Thyroid gland (tissue), 4 donors: ENCODE measurements around the gene RPS6KL1. TPM values are rescaled to one million over a fixed set of nuclear protein-coding genes. Genes with fewer than 3 reads are reported as not detected.
A peak's percentile ranks its signal among the peaks of the same experiment; 100 is the strongest.

Experiments used
- DNase-seq, 2 donors: peaks; one replicate each; pipeline ENCODE4 v3.0.0-alpha.2; 2019
- H3K27ac ChIP-seq, 3 donors: fragments of 200-600 bp; sonication (generic); 1 replicate in 2 of 3; 2 replicates in 1 of 3; pipeline ENCODE4 v1.5.1; 2016 to 2019; ENCODE audit warnings: mild to moderate bottlenecking in 1 of 3, moderate library complexity in 1 of 3
- H3K27me3 ChIP-seq: fragments of 200-600 bp; sonication (generic); one replicate; pipeline ENCODE4 v1.5.1; 2019
- H3K36me3 ChIP-seq, 2 donors: fragments of 200-600 bp; sonication (generic); one replicate each; pipeline ENCODE4 v1.5.1; 2016 to 2019
- H3K4me1 ChIP-seq, 2 donors: fragments of 200-600 bp; sonication (generic); one replicate each; pipeline ENCODE4 v1.5.1; 2017 to 2019
- H3K4me3 ChIP-seq, 3 donors: fragments of 200-600 bp; sonication (generic); replicated peaks in 1 of 3; 1 replicate in 2 of 3; 2 replicates in 1 of 3; pipeline ENCODE4 v1.5.1; 2016; ENCODE audit warnings: mild to moderate bottlenecking in 1 of 3
- H3K9me3 ChIP-seq: fragments of 200-600 bp; sonication (generic); one replicate; pipeline ENCODE4 v1.5.1; 2017
- POLR2A ChIP-seq, 2 donors: fragments of 450-650 bp; IDR thresholded peaks; one replicate each; pipeline ENCODE4 v1.6.1; 2017; ENCODE audit warnings: antibody characterized with exemption in 2 of 2, mild to moderate bottlenecking in 2 of 2, moderate library complexity in 1 of 2
- WGBS, 2 donors: methylation state at CpG; one replicate each; pipeline ENCODE4 v1.1.5; 2017; 5-methylcytosine and 5-hydroxymethylcytosine counted together
- intact Hi-C: fragments of 100-400 bp; cut with DNase I; formaldehyde crosslinking; loops from one replicate; pipeline ENCODE4 v1.15.1; 2023
- total RNA-seq, 4 donors: library from RNA; depleted of rRNA; stranded (reverse); fragments of >200 nt; gene quantifications; one replicate each; pipeline ENCODE4 v1.2.3, GENCODE V29; 2016
- TF ChIP-seq, protein P1 (sequence below), 6 experiments: fragments of 200-600 bp in 3 of 6; fragments of 450-650 bp in 3 of 6; sonication (generic) in 3 of 6; IDR thresholded peaks; one replicate each; pipeline ENCODE4 v1.5.1; 2016 to 2019; ENCODE audit warnings: antibody characterized with exemption in 6 of 6, mild to moderate bottlenecking in 2 of 6, inconsistent platforms in 1 of 6, moderate library complexity in 1 of 6

RPS6KL1 gene
- total RNA-seq, 4 donors from 2014 or later = 5.7 to 16.4 (median 9.5) TPM

DNA sequence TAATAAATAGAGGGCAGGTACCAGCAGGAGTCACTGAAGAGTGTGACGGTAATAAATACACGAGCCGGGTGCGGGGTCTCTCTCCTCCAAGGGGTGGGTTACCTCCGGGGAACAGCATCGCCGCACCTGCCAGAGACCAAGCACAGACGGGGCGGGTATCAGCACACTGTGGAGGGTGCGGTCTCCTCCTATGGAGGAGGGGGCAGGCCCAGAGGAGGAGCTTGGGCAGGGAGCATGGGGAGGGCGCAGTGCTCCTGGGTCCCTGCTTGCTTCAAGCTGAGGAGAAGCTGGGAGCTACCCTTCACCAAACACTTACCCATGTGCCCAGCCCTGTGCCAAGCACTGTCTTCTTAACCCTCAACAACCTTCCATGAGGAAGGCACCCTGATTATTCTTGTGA is 19.5 kb upstream of the RPS6KL1 start:
- intact Hi-C loops = no loop called here
- 88 to 93% methylated on average over 11 of the region's 11 CpGs for WGBS, 2 donors

GRCh38 chr14:74942181-74942580 is 19.1 kb upstream of the RPS6KL1 start:
- no peak overlapping the region for H3K4me3 ChIP-seq
- H3K27ac ChIP-seq = peak overlapping the region; percentile 51 to 90 (median 73)
- H3K4me1 ChIP-seq = peaks cover 12 to 43% of the 10 kb centered on the region in 2 donors
- H3K9me3 ChIP-seq = no peaks in the 10 kb centered on the region
- no peak for TF ChIP-seq POLR2A (IDR thresholded peaks at IDR 0.05)
- TF ChIP-seq, protein P1, sequence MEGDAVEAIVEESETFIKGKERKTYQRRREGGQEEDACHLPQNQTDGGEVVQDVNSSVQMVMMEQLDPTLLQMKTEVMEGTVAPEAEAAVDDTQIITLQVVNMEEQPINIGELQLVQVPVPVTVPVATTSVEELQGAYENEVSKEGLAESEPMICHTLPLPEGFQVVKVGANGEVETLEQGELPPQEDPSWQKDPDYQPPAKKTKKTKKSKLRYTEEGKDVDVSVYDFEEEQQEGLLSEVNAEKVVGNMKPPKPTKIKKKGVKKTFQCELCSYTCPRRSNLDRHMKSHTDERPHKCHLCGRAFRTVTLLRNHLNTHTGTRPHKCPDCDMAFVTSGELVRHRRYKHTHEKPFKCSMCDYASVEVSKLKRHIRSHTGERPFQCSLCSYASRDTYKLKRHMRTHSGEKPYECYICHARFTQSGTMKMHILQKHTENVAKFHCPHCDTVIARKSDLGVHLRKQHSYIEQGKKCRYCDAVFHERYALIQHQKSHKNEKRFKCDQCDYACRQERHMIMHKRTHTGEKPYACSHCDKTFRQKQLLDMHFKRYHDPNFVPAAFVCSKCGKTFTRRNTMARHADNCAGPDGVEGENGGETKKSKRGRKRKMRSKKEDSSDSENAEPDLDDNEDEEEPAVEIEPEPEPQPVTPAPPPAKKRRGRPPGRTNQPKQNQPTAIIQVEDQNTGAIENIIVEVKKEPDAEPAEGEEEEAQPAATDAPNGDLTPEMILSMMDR (IDR thresholded peaks at IDR 0.05) = no peak
- intact Hi-C loops = no loop called here
- DNase-seq = no peak
- peaks cover 24 to 42% of the 10 kb centered on the region in 2 donors for H3K36me3 ChIP-seq
- 84 to 89% methylated on average over 8 to 10 of the region's 12 CpGs for WGBS, 2 donors
- H3K27me3 ChIP-seq = no peaks in the 10 kb centered on the region

More for the DNA sequence above, 19.5 kb upstream of the RPS6KL1 start:
- TF ChIP-seq, protein P1 (IDR thresholded peaks at IDR 0.05) = no peak
- no peak for TF ChIP-seq POLR2A (IDR thresholded peaks at IDR 0.05)
- peaks cover 12 to 43% of the 10 kb centered on the region in 2 donors for H3K4me1 ChIP-seq
- H3K4me3 ChIP-seq = no peak overlapping the region
- H3K9me3 ChIP-seq = no peaks in the 10 kb centered on the region
- no peak for DNase-seq
- H3K36me3 ChIP-seq = peaks cover 28 to 47% of the 10 kb centered on the region in 2 donors
- no peaks in the 10 kb centered on the region for H3K27me3 ChIP-seq
- peak overlapping the region in 1 of 3 donors; percentile 73 for H3K27ac ChIP-seq

- Histone ChIP-seq H3K27ac (peak overlapping the region; percentile 51 to 90 (median 73)), H3K4me3 (no peak overlapping the region), H3K36me3 (peaks cover 19 to 38% of the 10 kb centered on the region in 2 donors), H3K9me3 (no peaks in the 10 kb centered on the region), H3K4me1 (peaks cover 12 to 39% of the 10 kb centered on the region in 2 donors), H3K27me3 (no peaks in the 10 kb centered on the region)
- TF ChIP-seq, protein P1 (IDR thresholded peaks at IDR 0.05) = no peak
- TF ChIP-seq POLR2A (IDR thresholded peaks at IDR 0.05) = no peak
- WGBS, 2 donors = 63 to 89% methylated on average over 10 to 13 of the region's 13 CpGs
- peak; percentile 33 to 45 for DNase-seq
- intact Hi-C loops = no loop called here
Observed at GRCh38 chr14:74941676-74942097, 18.6 kb upstream of the RPS6KL1 start.

DNA sequence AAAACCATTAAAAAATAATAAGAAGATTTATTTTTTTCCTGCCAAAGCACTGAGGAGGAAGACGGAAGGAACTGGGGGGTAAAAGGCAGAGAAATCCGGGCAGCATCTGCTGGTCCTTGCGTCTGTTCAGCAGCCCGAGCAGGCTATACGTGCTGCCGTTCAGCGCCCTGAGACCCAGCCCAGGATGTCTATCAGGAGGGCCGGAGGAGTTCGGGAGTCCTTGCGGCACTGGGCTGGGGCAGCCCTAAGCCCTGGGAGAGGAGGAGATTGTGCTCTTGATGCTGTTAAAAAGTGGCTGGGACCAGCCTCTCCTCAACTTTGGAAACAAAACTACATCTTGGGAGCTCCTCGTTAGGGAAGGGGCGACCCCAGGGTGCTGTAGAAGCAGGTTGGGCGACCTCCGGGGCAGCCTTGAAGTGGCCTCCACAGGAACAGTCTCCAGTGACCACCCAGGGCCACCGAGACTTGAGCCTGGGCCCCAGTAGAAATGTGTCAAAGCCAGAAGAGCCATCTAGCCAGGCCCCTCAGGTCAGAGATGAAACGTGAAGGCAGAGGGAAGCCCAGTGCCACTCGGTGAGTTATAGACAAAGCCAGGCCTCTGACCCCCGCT is 18.0 kb upstream of the RPS6KL1 start:
- peaks cover 12 to 35% of the 10 kb centered on the region in 2 donors for H3K4me1 ChIP-seq
- intact Hi-C loops = no loop called here
- 81 to 83% methylated on average over 18 of the region's 18 CpGs for WGBS, 2 donors
- H3K4me3 ChIP-seq = no peak overlapping the region
- TF ChIP-seq, protein P1 (IDR thresholded peaks at IDR 0.05) = no peak
- no peak for TF ChIP-seq POLR2A (IDR thresholded peaks at IDR 0.05)
- H3K9me3 ChIP-seq = no peaks in the 10 kb centered on the region
- no peak for DNase-seq
- peak overlapping the region; percentile 51 to 90 (median 73) for H3K27ac ChIP-seq
- H3K27me3 ChIP-seq = no peaks in the 10 kb centered on the region
- H3K36me3 ChIP-seq = peaks cover 19 to 34% of the 10 kb centered on the region in 2 donors
